ENCODE measurements around the gene PNPLA3.

The PNPLA3 gene

GRCh38 chr22:43925433-43926348 is 2.1 kb downstream of the PNPLA3 start:
- Histone ChIP-seq H3F3A (ENCODE audit: control insufficient read depth, insufficient read depth) (no peaks in the 10 kb centered on the region), H3K4me3 (ENCODE audit: low read length) (no peak overlapping the region), H3K9me3 (ENCODE audit: control insufficient read depth, insufficient read depth, low read length) (no peaks in the 10 kb centered on the region), H3K4me2 (ENCODE audit: low read length) (no peak overlapping the region), H4K20me1 (ENCODE audit: control insufficient read depth, insufficient read depth, low read depth, low read length) (0 out of 2 replicates have a peak, but pooled peaks cover 3% of the 10 kb centered on the region), H3K27me3 (ENCODE audit: control insufficient read depth, low read length) (no peaks in the 10 kb centered on the region), H3K4me1 (ENCODE audit: control insufficient read depth, low read length) (no peaks in the 10 kb centered on the region), H3K79me2 (ENCODE audit: control insufficient read depth, low read length) (no peaks in the 10 kb centered on the region), H3K9me2 (replicated peaks; ENCODE audit: control insufficient read depth, low read length) (no peaks in the 10 kb centered on the region), H3K36me3 (ENCODE audit: control insufficient read depth, low read length) (no peaks in the 10 kb centered on the region), H3K27ac (ENCODE audit: low read depth, low read length) (no peak overlapping the region)
- no peak for TF ChIP-seq EZH2phosphoT487 (IDR thresholded peaks at IDR 0.05; ENCODE audit: borderline replicate concordance, low read length)

- Histone ChIP-seq H3F3A (ENCODE audit: control insufficient read depth, insufficient read depth) (no peaks in the 10 kb centered on the region), H4K20me1 (ENCODE audit: control insufficient read depth, insufficient read depth, low read depth, low read length) (0 out of 2 replicates have a peak, but pooled peaks cover 3% of the 10 kb centered on the region), H3K4me2 (ENCODE audit: low read length) (no peak overlapping the region), H3K36me3 (ENCODE audit: control insufficient read depth, low read length) (no peaks in the 10 kb centered on the region), H3K9me3 (ENCODE audit: control insufficient read depth, insufficient read depth, low read length) (no peaks in the 10 kb centered on the region), H3K27me3 (ENCODE audit: control insufficient read depth, low read length) (no peaks in the 10 kb centered on the region), H3K4me3 (ENCODE audit: low read length) (no peak overlapping the region), H3K79me2 (ENCODE audit: control insufficient read depth, low read length) (no peaks in the 10 kb centered on the region), H3K9me2 (replicated peaks; ENCODE audit: control insufficient read depth, low read length) (no peaks in the 10 kb centered on the region), H3K4me1 (ENCODE audit: control insufficient read depth, low read length) (no peaks in the 10 kb centered on the region), H3K27ac (ENCODE audit: low read depth, low read length) (no peak overlapping the region)
- TF ChIP-seq CTCF (IDR thresholded peaks at IDR 0.05; ENCODE audit: low read depth, low read length, poor library complexity, severe bottlenecking): no peak
- no peak for TF ChIP-seq EZH2phosphoT487 (IDR thresholded peaks at IDR 0.05; ENCODE audit: borderline replicate concordance, low read length)
Observed at GRCh38 chr22:43926349-43926710, 2.7 kb downstream of the PNPLA3 start.

- Histone ChIP-seq H3K27ac (ENCODE audit: low read depth, low read length) (no peak overlapping the region), H3F3A (ENCODE audit: control insufficient read depth, insufficient read depth) (no peaks in the 10 kb centered on the region), H3K79me2 (ENCODE audit: control insufficient read depth, low read length) (no peaks in the 10 kb centered on the region), H3K4me1 (ENCODE audit: control insufficient read depth, low read length) (no peaks in the 10 kb centered on the region), H3K36me3 (ENCODE audit: control insufficient read depth, low read length) (no peaks in the 10 kb centered on the region), H3K9me3 (ENCODE audit: control insufficient read depth, insufficient read depth, low read length) (no peaks in the 10 kb centered on the region), H3K4me3 (ENCODE audit: low read length) (no peak overlapping the region), H3K9me2 (replicated peaks; ENCODE audit: control insufficient read depth, low read length) (no peaks in the 10 kb centered on the region), H4K20me1 (ENCODE audit: control insufficient read depth, insufficient read depth, low read depth, low read length) (0 out of 2 replicates have a peak, but pooled peaks cover 3% of the 10 kb centered on the region), H3K27me3 (ENCODE audit: control insufficient read depth, low read length) (no peaks in the 10 kb centered on the region), H3K4me2 (ENCODE audit: low read length) (no peak overlapping the region)
- TF ChIP-seq EZH2phosphoT487 (IDR thresholded peaks at IDR 0.05; ENCODE audit: borderline replicate concordance, low read length) (no peak), CTCF (IDR thresholded peaks at IDR 0.05; ENCODE audit: low read depth, low read length, poor library complexity, severe bottlenecking) (no peak)
Observed at GRCh38 chr22:43928468-43928867, 4.9 kb downstream of the PNPLA3 start.

- no peaks in the 10 kb centered on the region for H3K9me3 ChIP-seq (ENCODE audit: control insufficient read depth, insufficient read depth, low read length)
- 0 out of 2 replicates have a peak, but pooled peaks cover 3% of the 10 kb centered on the region for H4K20me1 ChIP-seq (ENCODE audit: control insufficient read depth, insufficient read depth, low read depth, low read length)
- TF ChIP-seq EZH2phosphoT487 (IDR thresholded peaks at IDR 0.05; ENCODE audit: borderline replicate concordance, low read length) (no peak), CTCF (IDR thresholded peaks at IDR 0.05; ENCODE audit: low read depth, low read length, poor library complexity, severe bottlenecking) (no peak)
- no peaks in the 10 kb centered on the region for H3K9me2 ChIP-seq (replicated peaks; ENCODE audit: control insufficient read depth, low read length)
- no peak overlapping the region for H3K4me3 ChIP-seq (ENCODE audit: low read length)
- no peaks in the 10 kb centered on the region for H3K36me3 ChIP-seq (ENCODE audit: control insufficient read depth, low read length)
- H3K4me2 ChIP-seq (ENCODE audit: low read length): no peak overlapping the region
- H3F3A ChIP-seq (ENCODE audit: control insufficient read depth, insufficient read depth): no peaks in the 10 kb centered on the region
- H3K79me2 ChIP-seq (ENCODE audit: control insufficient read depth, low read length): no peaks in the 10 kb centered on the region
- H3K27me3 ChIP-seq (ENCODE audit: control insufficient read depth, low read length): no peaks in the 10 kb centered on the region
- H3K27ac ChIP-seq (ENCODE audit: low read depth, low read length): no peak overlapping the region
- H3K4me1 ChIP-seq (ENCODE audit: control insufficient read depth, low read length): no peaks in the 10 kb centered on the region
Observed at GRCh38 chr22:43928908-43929307, 5.3 kb downstream of the PNPLA3 start.
